K562 (cell line): Measurements from ENCODE around the gene HMBS. TPM values are rescaled to one million over a fixed set of nuclear protein-coding genes. Genes with fewer than 3 reads are reported as not detected.
A peak's percentile ranks its signal among the peaks of the same experiment; 100 is the strongest.

Experiments
- ATAC-seq: fragments of 200-7000 bp; cut with Tn5 transposase; 3 replicates; pipeline ENCODE4 v1.9.1; 2020; ENCODE audit warnings: moderate library complexity
- BruUV-seq: library from RNA; stranded (reverse); fragments of 400-500 nt; replicated peaks from 2 replicates; lab custom pipeline; 2021; lab: Mats Ljungman, UMichigan
- CTCF ChIA-PET: fragments of 300-600 bp; formaldehyde crosslinking; extraction: SDS; loops from one replicate; lab custom pipeline; 2021; ENCODE audit warnings: low intra/inter-chr PET ratio; lab: Yijun Ruan, JAX
- POLR2A ChIA-PET: fragments of 300-600, 350-650 bp; sonication (Branson Sonifier 250); formaldehyde crosslinking; extraction: SDS; loops from one replicate; lab custom pipeline; 2021; ENCODE audit warnings: antibody characterized with exemption, inconsistent platforms; lab: Yijun Ruan, JAX
- DNase-seq, 4 experiments: peaks; one replicate each; pipeline versions ENCODE4 v3.0.0 to v3.0.0-alpha.2; 2011 to 2018; ENCODE audit warnings: low spot score in 3 of 4, mixed read lengths in 3 of 4; ENCODE audit errors: extremely low read depth in 1 of 4
- FAIRE-seq: peaks from 2 replicates; lab custom pipeline; 2011; peaks lifted over from hg19 to GRCh38; lab: Jason Lieb, UNC
- H2AFZ ChIP-seq: 2 replicates; pipeline ENCODE4 v1.6.0; 2011; ENCODE audit warnings: low read depth, low read length, control low read depth, inconsistent platforms
- H3K27ac ChIP-seq: fragments of 200-600 bp; 3 replicates; pipeline ENCODE4 v1.8.0; 2011; ENCODE audit warnings: low read depth, mild to moderate bottlenecking, control low read depth, inconsistent platforms, low read length, moderate library complexity, mixed read lengths; ENCODE audit errors: extremely low read depth
- H3K27me3 ChIP-seq, 2 experiments: fragments of 300-600 bp in 1 of 2; 2 replicates in 1 of 2; 3 replicates in 1 of 2; pipeline versions ENCODE4 v1.6.0 to v1.8.0; 2011; ENCODE audit warnings: inconsistent platforms in 2 of 2, low read length in 2 of 2, mild to moderate bottlenecking in 1 of 2, mixed read lengths in 1 of 2, moderate library complexity in 1 of 2; ENCODE audit not compliant: control insufficient read depth in 2 of 2, insufficient read depth in 2 of 2
- H3K36me3 ChIP-seq: fragments of 300-600 bp; 3 replicates; pipeline ENCODE4 v1.8.0; 2011; ENCODE audit warnings: mild to moderate bottlenecking, low read length, inconsistent platforms; ENCODE audit not compliant: control insufficient read depth, insufficient read depth
- H3K4me1 ChIP-seq, 2 experiments: fragments of 200-600 bp in 1 of 2; replicated peaks in 1 of 2; 2 replicates in 1 of 2; 3 replicates in 1 of 2; pipeline versions ENCODE4 v1.5.1 to v1.8.0; 2011; ENCODE audit warnings: inconsistent platforms in 2 of 2, low read length in 2 of 2, mild to moderate bottlenecking in 1 of 2, mixed read lengths in 1 of 2, moderate library complexity in 1 of 2; ENCODE audit not compliant: control insufficient read depth in 2 of 2, insufficient read depth in 2 of 2
- H3K4me2 ChIP-seq: 2 replicates; pipeline ENCODE4 v1.6.1; 2011; ENCODE audit warnings: low read length, control low read depth, inconsistent platforms, mixed read lengths; ENCODE audit not compliant: insufficient read depth
- H3K4me3 ChIP-seq: fragments of 200-600 bp; sonication (generic), shearing (Covaris generic); 2 replicates; pipeline ENCODE4 v1.5.1; 2016; ENCODE audit warnings: control low read depth, inconsistent platforms
- H3K79me2 ChIP-seq: fragments of 200-600 bp; 3 replicates; pipeline ENCODE4 v1.8.0; 2011; ENCODE audit warnings: low read length, inconsistent platforms; ENCODE audit not compliant: control insufficient read depth, insufficient read depth
- H3K9ac ChIP-seq, 2 experiments: 2 replicates each; pipeline versions ENCODE4 v1.6.0 to v1.6.1; 2011; ENCODE audit warnings: low read depth in 2 of 2, low read length in 2 of 2, control low read depth in 1 of 2, inconsistent platforms in 1 of 2, mild to moderate bottlenecking in 1 of 2, mixed read lengths in 1 of 2; ENCODE audit not compliant: insufficient read depth in 1 of 2
- H3K9me1 ChIP-seq: one replicate; pipeline ENCODE4 v1.6.0; 2011; ENCODE audit warnings: inconsistent platforms, mild to moderate bottlenecking, low read length, moderate library complexity; ENCODE audit not compliant: control insufficient read depth, insufficient read depth
- H3K9me3 ChIP-seq: replicated peaks from 2 replicates; pipeline ENCODE4 v1.5.1; 2011; ENCODE audit warnings: low read depth, low read length, inconsistent platforms; ENCODE audit not compliant: control insufficient read depth, insufficient read depth
- H4K20me1 ChIP-seq: replicated peaks from 2 replicates; pipeline ENCODE4 v1.6.1; 2011; ENCODE audit warnings: low read length, inconsistent platforms, mixed read lengths; ENCODE audit not compliant: control insufficient read depth, insufficient read depth
- ATF3 ChIP-seq, 2 experiments: fragments of 450-650 bp in 1 of 2; sonication (generic) in 1 of 2; formaldehyde crosslinking in 1 of 2; IDR thresholded peaks in 1 of 2; conservative IDR thresholded peaks in 1 of 2; 2 replicates each; pipeline versions ENCODE4 v1.6.1 to v1.8.1; 2016 to 2023; ENCODE audit warnings: mild to moderate bottlenecking in 2 of 2, moderate library complexity in 2 of 2, inconsistent platforms in 1 of 2, missing genetic modification reagents in 1 of 2
- CEBPG ChIP-seq, 3 experiments: fragments of 200-800 bp in 1 of 3; sonication (Bioruptor generic) in 1 of 3; sonication (generic) in 1 of 3; formaldehyde crosslinking in 1 of 3; IDR thresholded peaks in 2 of 3; conservative IDR thresholded peaks in 1 of 3; 2 replicates each; pipeline versions ENCODE4 v1.6.1 to v1.8.0; 2016 to 2022; ENCODE audit warnings: missing compliant biosample characterization in 2 of 3, missing genetic modification characterization in 2 of 3, mild to moderate bottlenecking in 1 of 3, missing genetic modification reagents in 1 of 3
- MEF2D ChIP-seq: conservative IDR thresholded peaks from 2 replicates; pipeline ENCODE4 v1.6.1; 2016; ENCODE audit warnings: low read depth, missing genetic modification characterization, missing compliant biosample characterization
- PHB ChIP-seq: fragments of 250-450 bp; sonication (Bioruptor Pico); IDR thresholded peaks from 2 replicates; pipeline ENCODE4 v1.5.0; 2021
- POLR2A ChIP-seq: fragments of 450-650 bp; conservative IDR thresholded peaks from 2 replicates; pipeline ENCODE4 v1.6.1; 2016
- POLR2G ChIP-seq: fragments of 200-400 bp; formaldehyde crosslinking; IDR thresholded peaks from 2 replicates; pipeline ENCODE4 v1.6.1; 2017; ENCODE audit warnings: low read depth, mild to moderate bottlenecking, antibody characterized with exemption, low read length, moderate library complexity
- SMARCC2 ChIP-seq: fragments of 450-650 bp; IDR thresholded peaks from 2 replicates; pipeline ENCODE4 v1.6.1; 2017; ENCODE audit warnings: antibody characterized with exemption, moderate library complexity, mild to moderate bottlenecking, low read depth
- STAT5B ChIP-seq: fragments of 250-450 bp; sonication (Bioruptor Pico); IDR thresholded peaks from 2 replicates; pipeline ENCODE4 v1.8.0; 2021; ENCODE audit warnings: mild to moderate bottlenecking, inconsistent platforms
- SUPT5H ChIP-seq: fragments of 450-650 bp; IDR thresholded peaks from 2 replicates; pipeline ENCODE4 v1.6.1; 2016
- TOE1 ChIP-seq, 2 experiments: fragments of 450-650 bp in 1 of 2; sonication (generic) in 1 of 2; formaldehyde crosslinking in 1 of 2; IDR thresholded peaks; 2 replicates each; pipeline versions ENCODE4 v1.7.1 to v1.8.0; 2016 to 2022; ENCODE audit warnings: borderline replicate concordance in 2 of 2, mild to moderate bottlenecking in 2 of 2, antibody characterized with exemption in 1 of 2, inconsistent platforms in 1 of 2, low read depth in 1 of 2, missing genetic modification reagents in 1 of 2, moderate library complexity in 1 of 2
- ZC3H8 ChIP-seq: fragments of 450-650 bp; IDR thresholded peaks from 2 replicates; pipeline ENCODE4 v1.6.1; 2017
- ZEB2 ChIP-seq: fragments of 450-650 bp; IDR thresholded peaks from 2 replicates; pipeline ENCODE4 v1.6.1; 2016
- ZFPM2 ChIP-seq: fragments of 250-450 bp; sonication (Bioruptor Pico); IDR thresholded peaks from 2 replicates; pipeline ENCODE4 v1.5.1; 2022; ENCODE audit warnings: mild to moderate bottlenecking
- ZNF41 ChIP-seq: fragments of 250-450 bp; sonication (Bioruptor Pico); conservative IDR thresholded peaks from 2 replicates; pipeline ENCODE4 v1.4.0; 2020; ENCODE audit warnings: mild to moderate bottlenecking
- WGBS: fragments of 100-300 bp; shearing (Covaris generic); methylation state at CpG from one replicate; pipeline ENCODE4 v1.1.6; 2016; ENCODE audit warnings: low coverage, mixed read lengths; ENCODE audit not compliant: insufficient coverage; ENCODE audit errors: missing lambda C conversion rate; 5-methylcytosine and 5-hydroxymethylcytosine counted together
- in situ Hi-C: fragments of 300-500 bp; cut with MboI; formaldehyde crosslinking; loops from 4 replicates; pipeline ENCODE4 v1.15.0; 2018; ENCODE audit warnings: inconsistent platforms, mixed read lengths
- intact Hi-C: fragments of 100-400 bp; cut with micrococcal nuclease; formaldehyde crosslinking; loops from 2 replicates; pipeline ENCODE4 v1.14.2; 2022
- polyA plus RNA-seq, 8 experiments: library from polyadenylated mRNA; depleted of rRNA in 4 of 8; stranded (reverse) in 5 of 8; unstranded in 3 of 8; fragments of >200 nt; fragmentation: Nextera tagmentation in 2 of 8; fragmentation: Illumina TruSeq in 1 of 8; extraction: Ambion mirVana in 2 of 8; extraction: Trizol in 1 of 8; gene quantifications; 2 replicates each; pipeline versions ENCODE4 v1.2.1 to v1.2.3, GENCODE V29; 2011 to 2014; ENCODE audit warnings: inconsistent platforms in 1 of 8, missing spikeins in 1 of 8
- total RNA-seq, 7 experiments: library from RNA; depleted of rRNA in 6 of 7; stranded (reverse); fragments of >200 nt in 6 of 7; fragmentation: Illumina TruSeq in 2 of 7; extraction: Trizol in 2 of 7; gene quantifications; 2 replicates each; pipeline versions ENCODE4 v1.2.1 to v1.2.3, GENCODE V29; 2011 to 2021; ENCODE audit warnings: low replicate concordance in 1 of 7
- TF ChIP-seq, protein P1 (sequence below), 2 experiments: fragments of 450-650 bp; IDR thresholded peaks; 2 replicates each; pipeline ENCODE4 v1.6.1; 2016
- TF ChIP-seq, protein P2 (sequence below), 2 experiments: fragments of 450-650 bp; conservative IDR thresholded peaks; 2 replicates each; pipeline ENCODE4 v1.6.1; 2017; ENCODE audit warnings: mild to moderate bottlenecking in 2 of 2, moderate library complexity in 2 of 2

Gene HMBS
- total and polyA plus RNA-seq, 9 of the 15 experiments (the other 6 are each of a cell fraction or from before 2014, with no cell fraction given) = 56.9 to 385 (median 286) TPM

DNA sequence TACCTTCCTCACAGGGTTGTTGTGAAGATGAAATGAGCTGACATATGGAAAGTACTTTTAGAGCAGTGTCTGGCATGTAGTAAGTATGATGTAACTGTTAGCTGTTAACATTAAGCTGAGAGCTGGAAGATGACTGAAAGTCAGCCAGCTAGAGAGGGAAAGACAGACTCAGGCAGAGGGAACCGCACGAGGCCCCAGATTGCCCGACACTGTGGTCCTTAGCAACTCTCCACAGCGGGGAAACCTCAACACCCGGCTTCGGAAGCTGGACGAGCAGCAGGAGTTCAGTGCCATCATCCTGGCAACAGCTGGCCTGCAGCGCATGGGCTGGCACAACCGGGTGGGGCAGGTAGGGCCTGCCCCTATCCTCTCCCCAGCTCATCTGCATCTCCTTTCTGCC, 6.5 kb downstream of the HMBS start:
- no peaks in the 10 kb centered on the region for H3K9me3 ChIP-seq
- H3K36me3 ChIP-seq = peaks cover 60% of the 10 kb centered on the region
- no peaks in the 10 kb centered on the region for H3K9me1 ChIP-seq
- peak overlapping the region; percentile 94 for H3K4me3 ChIP-seq
- H4K20me1 ChIP-seq = peaks cover 25% of the 10 kb centered on the region
- no TSS peak for BruUV-seq
- FAIRE-seq (no peak), ATAC-seq (no peak), DNase-seq (peak in 2 of 4 experiments; percentile 8 to 36)
- in situ Hi-C loops = no loop called here
- peak overlapping the region; percentile 98 for H3K4me2 ChIP-seq
- ChIA-PET POLR2A (interaction anchor here (0.6 to 5.5 kb wide), 10 partner anchors 9 to 290 kb away, joined by 3 to 68 read pairs (median 4); partner anchors contain the start of genes C2CD2L, DPAGT1, HYOU1 and VPS11), CTCF (no interaction called here)
- 43% methylated on average over 9 of the region's 9 CpGs for WGBS
- intact Hi-C loops = no loop called here
- no peaks in the 10 kb centered on the region; a peak in 1 of 5 replicates for H3K27me3 ChIP-seq
- peaks cover 91% of the 10 kb centered on the region for H3K79me2 ChIP-seq
- H3K9ac ChIP-seq = peak overlapping the region; percentile 85 to 94
- H3K4me1 ChIP-seq = peaks cover 36 to 58% of the 10 kb centered on the region in 2 experiments
- no peak overlapping the region for H2AFZ ChIP-seq
- H3K27ac ChIP-seq = peak overlapping the region; percentile 95
- TF ChIP-seq ZC3H8 (no peak), POLR2A (peak; percentile 32; the same call in 1 of the 2 replicates), ZEB2 (no peak), PHB (CRISPR knock-in tag) (0 out of 2 replicates have a peak, but pooled peaks have one; percentile 27), ZNF41 (no peak), SMARCC2 (no peak), STAT5B (no peak), CEBPG (CRISPR knock-in tag; IDR thresholded peaks at IDR 0.05) (0 out of 2 replicates have a peak, but pooled peaks have one; percentile 36), CEBPG (tag; conservative IDR thresholded peaks at IDR 0.05 in 1 of 2, IDR thresholded peaks at IDR 0.05 in 1 of 2) (0 out of 4 replicates have a peak, but pooled peaks of 1 of the 2 experiments have one; percentile 9), ZFPM2 (CRISPR knock-in tag) (no peak), SUPT5H (0 out of 2 replicates have a peak, but pooled peaks have one; percentile 11), TOE1 (IDR thresholded peaks at IDR 0.05; ENCODE audit: borderline replicate concordance) (no peak), TOE1 (CRISPR knock-in tag; IDR thresholded peaks at IDR 0.05; ENCODE audit: borderline replicate concordance, low read depth) (no peak), MEF2D (tag) (no peak), ATF3 (IDR thresholded peaks at IDR 0.05) (peak; percentile 64), ATF3 (CRISPR knock-in tag; conservative IDR thresholded peaks at IDR 0.05) (no peak), POLR2G (peak; percentile 76)
- TF ChIP-seq, protein P1, sequence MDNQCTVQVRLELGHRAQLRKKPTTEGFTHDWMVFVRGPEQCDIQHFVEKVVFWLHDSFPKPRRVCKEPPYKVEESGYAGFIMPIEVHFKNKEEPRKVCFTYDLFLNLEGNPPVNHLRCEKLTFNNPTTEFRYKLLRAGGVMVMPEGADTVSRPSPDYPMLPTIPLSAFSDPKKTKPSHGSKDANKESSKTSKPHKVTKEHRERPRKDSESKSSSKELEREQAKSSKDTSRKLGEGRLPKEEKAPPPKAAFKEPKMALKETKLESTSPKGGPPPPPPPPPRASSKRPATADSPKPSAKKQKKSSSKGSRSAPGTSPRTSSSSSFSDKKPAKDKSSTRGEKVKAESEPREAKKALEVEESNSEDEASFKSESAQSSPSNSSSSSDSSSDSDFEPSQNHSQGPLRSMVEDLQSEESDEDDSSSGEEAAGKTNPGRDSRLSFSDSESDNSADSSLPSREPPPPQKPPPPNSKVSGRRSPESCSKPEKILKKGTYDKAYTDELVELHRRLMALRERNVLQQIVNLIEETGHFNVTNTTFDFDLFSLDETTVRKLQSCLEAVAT (IDR thresholded peaks at IDR 0.05) = no peak
- TF ChIP-seq, protein P2, sequence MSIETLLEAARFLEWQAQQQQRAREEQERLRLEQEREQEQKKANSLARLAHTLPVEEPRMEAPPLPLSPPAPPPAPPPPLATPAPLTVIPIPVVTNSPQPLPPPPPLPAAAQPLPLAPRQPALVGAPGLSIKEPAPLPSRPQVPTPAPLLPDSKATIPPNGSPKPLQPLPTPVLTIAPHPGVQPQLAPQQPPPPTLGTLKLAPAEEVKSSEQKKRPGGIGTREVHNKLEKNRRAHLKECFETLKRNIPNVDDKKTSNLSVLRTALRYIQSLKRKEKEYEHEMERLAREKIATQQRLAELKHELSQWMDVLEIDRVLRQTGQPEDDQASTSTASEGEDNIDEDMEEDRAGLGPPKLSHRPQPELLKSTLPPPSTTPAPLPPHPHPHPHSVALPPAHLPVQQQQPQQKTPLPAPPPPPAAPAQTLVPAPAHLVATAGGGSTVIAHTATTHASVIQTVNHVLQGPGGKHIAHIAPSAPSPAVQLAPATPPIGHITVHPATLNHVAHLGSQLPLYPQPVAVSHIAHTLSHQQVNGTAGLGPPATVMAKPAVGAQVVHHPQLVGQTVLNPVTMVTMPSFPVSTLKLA (conservative IDR thresholded peaks at IDR 0.05) = 0 out of 4 replicates have a peak, but pooled peaks of 1 of the 2 experiments have one; percentile 11
